A673 (cell line): ENCODE measurements around the gene ZBTB14. TPM values are rescaled to one million over a fixed set of nuclear protein-coding genes. Genes with fewer than 3 reads are reported as not detected.

ENCODE experiments used
- BruUV-seq: library from RNA; stranded (reverse); fragments of 400-500 nt; replicated peaks from 2 replicates; lab custom pipeline; 2021; lab: Mats Ljungman, UMichigan
- CTCF ChIA-PET: fragments of 300-600 bp; sonication (Branson Sonifier 250); formaldehyde crosslinking; loops from one replicate; lab custom pipeline; 2022; ENCODE audit warnings: antibody characterized with exemption; lab: Charles Lee
- POLR2A ChIA-PET: fragments of 300-600 bp; sonication (Branson Sonifier 250); formaldehyde crosslinking; loops from one replicate; lab custom pipeline; 2022; ENCODE audit warnings: antibody characterized with exemption; ENCODE audit not compliant: low non-redundant PET; lab: Charles Lee
- DNase-seq: peaks from one replicate; pipeline ENCODE4 v3.0.0-alpha.2; 2015; ENCODE audit warnings: low spot score
- H3K27ac ChIP-seq: fragments of 200-600 bp; sonication (generic); 2 replicates; pipeline ENCODE4 v1.5.1; 2016; ENCODE audit warnings: mixed run types, low read depth, mild to moderate bottlenecking, mixed read lengths, antibody characterized with exemption, low read length; ENCODE audit not compliant: poor library complexity, severe bottlenecking
- H3K27me3 ChIP-seq: fragments of 200-600 bp; sonication (generic); replicated peaks from 2 replicates; pipeline ENCODE4 v1.6.1; 2017; ENCODE audit warnings: mixed run types, low read depth, mild to moderate bottlenecking, mixed read lengths, antibody characterized with exemption, low read length; ENCODE audit not compliant: insufficient read depth, poor library complexity
- H3K36me3 ChIP-seq: fragments of 200-600 bp; sonication (generic); 2 replicates; pipeline ENCODE4 v1.6.1; 2016; ENCODE audit warnings: mixed run types, mild to moderate bottlenecking, mixed read lengths, antibody characterized with exemption, low read length; ENCODE audit not compliant: insufficient read depth, poor library complexity, severe bottlenecking
- H3K4me1 ChIP-seq: fragments of 200-600 bp; sonication (generic); 2 replicates; pipeline ENCODE4 v1.6.1; 2017; ENCODE audit warnings: mixed run types, mild to moderate bottlenecking, mixed read lengths, antibody characterized with exemption, low read length; ENCODE audit not compliant: insufficient read depth, poor library complexity, severe bottlenecking
- H3K4me3 ChIP-seq: fragments of 200-600 bp; sonication (generic); 2 replicates; pipeline ENCODE4 v1.5.1; 2016; ENCODE audit warnings: low read depth, mixed run types, mild to moderate bottlenecking, mixed read lengths, low read length; ENCODE audit not compliant: poor library complexity, severe bottlenecking
- H3K9me3 ChIP-seq: fragments of 200-600 bp; sonication (generic); 2 replicates; pipeline ENCODE4 v1.6.1; 2016; ENCODE audit warnings: mixed run types, low read depth, mild to moderate bottlenecking, mixed read lengths, antibody characterized with exemption, low read length; ENCODE audit not compliant: poor library complexity, severe bottlenecking
- EZH2 ChIP-seq: fragments of 200-600 bp; sonication (generic); IDR thresholded peaks from 2 replicates; pipeline ENCODE4 v1.6.1; 2017; ENCODE audit warnings: borderline replicate concordance, low read depth, mild to moderate bottlenecking, mixed read lengths, antibody characterized with exemption, low read length; ENCODE audit not compliant: poor library complexity, severe bottlenecking
- intact Hi-C: fragments of 100-400 bp; cut with micrococcal nuclease; formaldehyde crosslinking; loops from one replicate; pipeline ENCODE4 v1.10.0; 2022; ENCODE audit not compliant: unreplicated experiment
- total RNA-seq: library from RNA; stranded (reverse); gene quantifications from 2 replicates; pipeline ENCODE4 v1.2.3, GENCODE V29; 2021
- TF ChIP-seq, protein P1 (sequence below): fragments of 300-800, 200-600 bp; sonication (generic); conservative IDR thresholded peaks from 2 replicates; pipeline ENCODE4 v1.5.1; 2017; ENCODE audit warnings: low read depth, mild to moderate bottlenecking, antibody characterized with exemption, low read length, moderate library complexity, mixed read lengths

Gene ZBTB14
- total RNA-seq, 1 experiment from 2014 or later = 14.8 TPM

DNA sequence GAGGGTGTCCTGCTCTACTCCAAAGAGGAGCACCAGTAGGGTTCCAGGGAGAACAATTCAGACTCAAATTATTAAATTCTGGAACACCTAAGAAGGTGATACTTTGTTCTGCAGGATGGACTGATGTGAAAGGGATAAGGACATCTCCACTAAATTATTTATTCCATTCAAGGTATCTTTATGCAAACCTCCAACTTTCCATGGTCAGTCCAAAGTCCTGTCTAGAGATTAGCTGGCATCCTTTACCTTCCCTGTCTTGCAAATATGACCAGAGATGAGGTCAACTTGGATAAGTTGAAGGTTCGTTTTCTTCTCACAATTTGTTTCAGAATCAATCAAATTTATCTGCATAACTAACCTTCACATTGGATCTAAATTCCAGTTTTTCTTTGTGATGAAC lies 8.7 kb upstream of the ZBTB14 start:
- Histone ChIP-seq H3K27ac (no peak overlapping the region), H3K4me3 (no peak overlapping the region), H3K4me1 (no peaks in the 10 kb centered on the region), H3K9me3 (no peaks in the 10 kb centered on the region), H3K27me3 (peaks cover 56% of the 10 kb centered on the region), H3K36me3 (no peaks in the 10 kb centered on the region)
- POLR2A ChIA-PET = no interaction called here
- intact Hi-C loops = no loop called here
- TF ChIP-seq, protein P1, sequence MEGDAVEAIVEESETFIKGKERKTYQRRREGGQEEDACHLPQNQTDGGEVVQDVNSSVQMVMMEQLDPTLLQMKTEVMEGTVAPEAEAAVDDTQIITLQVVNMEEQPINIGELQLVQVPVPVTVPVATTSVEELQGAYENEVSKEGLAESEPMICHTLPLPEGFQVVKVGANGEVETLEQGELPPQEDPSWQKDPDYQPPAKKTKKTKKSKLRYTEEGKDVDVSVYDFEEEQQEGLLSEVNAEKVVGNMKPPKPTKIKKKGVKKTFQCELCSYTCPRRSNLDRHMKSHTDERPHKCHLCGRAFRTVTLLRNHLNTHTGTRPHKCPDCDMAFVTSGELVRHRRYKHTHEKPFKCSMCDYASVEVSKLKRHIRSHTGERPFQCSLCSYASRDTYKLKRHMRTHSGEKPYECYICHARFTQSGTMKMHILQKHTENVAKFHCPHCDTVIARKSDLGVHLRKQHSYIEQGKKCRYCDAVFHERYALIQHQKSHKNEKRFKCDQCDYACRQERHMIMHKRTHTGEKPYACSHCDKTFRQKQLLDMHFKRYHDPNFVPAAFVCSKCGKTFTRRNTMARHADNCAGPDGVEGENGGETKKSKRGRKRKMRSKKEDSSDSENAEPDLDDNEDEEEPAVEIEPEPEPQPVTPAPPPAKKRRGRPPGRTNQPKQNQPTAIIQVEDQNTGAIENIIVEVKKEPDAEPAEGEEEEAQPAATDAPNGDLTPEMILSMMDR = no peak
- no peak for TF ChIP-seq EZH2
- DNase-seq = no peak
- no TSS peak for BruUV-seq
- CTCF ChIA-PET = no interaction called here

DNA sequence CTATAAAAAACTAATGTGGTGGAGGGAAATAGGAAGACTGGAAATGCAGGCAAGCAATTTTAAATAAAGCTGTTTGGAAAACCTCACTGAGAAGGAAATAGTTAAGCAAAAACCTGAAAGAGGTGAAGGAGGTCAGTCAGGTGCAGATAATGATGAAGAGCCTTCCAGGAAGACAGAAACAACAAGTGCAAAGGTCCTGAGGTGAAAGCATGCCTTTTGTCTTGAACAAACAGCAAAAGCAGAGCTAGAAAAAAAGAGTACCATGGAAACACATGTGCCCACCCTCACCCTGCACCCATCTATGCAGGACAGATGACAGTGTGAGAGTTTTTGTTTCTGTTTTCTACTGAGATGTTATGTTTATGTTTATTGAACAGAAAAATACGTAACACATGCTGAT lies 8.1 kb upstream of the ZBTB14 start:
- CTCF ChIA-PET = no interaction called here
- intact Hi-C loops = no loop called here
- TF ChIP-seq, protein P1 = no peak
- TF ChIP-seq EZH2 = no peak
- Histone ChIP-seq H3K36me3 (no peaks in the 10 kb centered on the region), H3K9me3 (no peaks in the 10 kb centered on the region), H3K4me3 (no peak overlapping the region), H3K27me3 (peaks cover 62% of the 10 kb centered on the region), H3K4me1 (no peaks in the 10 kb centered on the region), H3K27ac (no peak overlapping the region)
- no TSS peak for BruUV-seq
- POLR2A ChIA-PET = no interaction called here
- no peak for DNase-seq

DNA sequence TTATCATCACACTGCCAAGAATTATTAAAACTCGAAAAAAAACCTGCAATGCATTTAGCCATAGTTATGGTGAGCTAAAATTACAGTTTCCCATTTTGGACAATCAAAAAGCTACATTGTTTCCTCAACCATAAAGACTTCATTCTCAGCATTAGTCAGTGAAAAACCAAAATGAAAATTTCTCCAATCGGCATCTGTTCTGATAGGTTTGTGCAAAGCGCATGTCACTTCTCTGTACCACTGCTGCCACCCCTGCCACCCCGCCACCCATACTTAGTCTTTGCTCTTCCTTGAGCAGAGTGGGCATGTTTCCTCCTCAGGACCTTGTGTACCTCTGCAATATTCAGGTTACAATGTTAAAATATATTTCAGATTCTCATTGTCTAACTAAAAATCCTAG lies 7.1 kb upstream of the ZBTB14 start:
- peaks cover 62% of the 10 kb centered on the region for H3K27me3 ChIP-seq
- H3K4me3 ChIP-seq = no peak overlapping the region
- BruUV-seq = no TSS peak

More for the DNA sequence above, 7.1 kb upstream of the ZBTB14 start:
- H3K27ac ChIP-seq = no peak overlapping the region
- TF ChIP-seq, protein P1 = no peak
- TF ChIP-seq EZH2 = no peak
- ChIA-PET CTCF (no interaction called here), POLR2A (no interaction called here)
- H3K36me3 ChIP-seq = no peaks in the 10 kb centered on the region
- no peak for DNase-seq
- intact Hi-C loops = no loop called here
- no peaks in the 10 kb centered on the region for H3K4me1 ChIP-seq
- H3K9me3 ChIP-seq = no peaks in the 10 kb centered on the region
